Astrocyte (in vitro differentiated cells and primary cell): ENCODE data around the gene BAG3.

Experiments used
- CTCF ChIP-seq: IDR thresholded peaks from 2 replicates; pipeline ENCODE4 v1.5.1; 2011; ENCODE audit warnings: low read depth, mild to moderate bottlenecking, inconsistent platforms, low read length, moderate library complexity; ENCODE audit not compliant: insufficient read depth
- EZH2 ChIP-seq: IDR thresholded peaks from 2 replicates; pipeline ENCODE4 v1.6.1; 2012; ENCODE audit warnings: mild to moderate bottlenecking, low read length, inconsistent platforms; ENCODE audit not compliant: insufficient read depth

- TF ChIP-seq CTCF (no peak), EZH2 (no peak)
Measured at GRCh38 chr10:119644994-119645393, 6.2 kb upstream of the BAG3 start.
